H9 (cell line): ENCODE results near the gene UBP1. TPM values are rescaled to one million over a fixed set of nuclear protein-coding genes. Genes with fewer than 3 reads are reported as not detected.

ENCODE experiments used
- DNase-seq: peaks from one replicate; pipeline ENCODE4 v3.0.0-alpha.2; 2017
- H2AFZ ChIP-seq: one replicate; pipeline ENCODE4 v1.6.1; 2013; ENCODE audit warnings: mild to moderate bottlenecking, low read length, control low read depth, moderate library complexity
- H2AK5ac ChIP-seq: 2 replicates; pipeline ENCODE4 v1.6.1; 2013; ENCODE audit warnings: low read length, control low read depth, mixed read lengths; ENCODE audit not compliant: insufficient read length
- H2BK120ac ChIP-seq: one replicate; pipeline ENCODE4 v1.6.1; 2013; ENCODE audit warnings: low read depth, mild to moderate bottlenecking, low read length, control low read depth, inconsistent platforms; ENCODE audit not compliant: poor library complexity, severe bottlenecking
- H2BK12ac ChIP-seq: 2 replicates; pipeline ENCODE4 v1.6.1; 2013; ENCODE audit warnings: low read length, control low read depth, mixed read lengths, low read depth; ENCODE audit not compliant: insufficient read length
- H2BK15ac ChIP-seq: 2 replicates; pipeline ENCODE4 v1.6.1; 2013; ENCODE audit warnings: low read depth, low read length, control low read depth
- H2BK20ac ChIP-seq: one replicate; pipeline ENCODE4 v1.6.1; 2013; ENCODE audit warnings: low read depth, mild to moderate bottlenecking, low read length, control low read depth, inconsistent platforms; ENCODE audit not compliant: poor library complexity, severe bottlenecking
- H2BK5ac ChIP-seq: 2 replicates; pipeline ENCODE4 v1.6.1; 2013; ENCODE audit warnings: low read length, control low read depth, mixed read lengths; ENCODE audit not compliant: insufficient read length
- H3K14ac ChIP-seq: 2 replicates; pipeline ENCODE4 v1.6.1; 2013; ENCODE audit warnings: low read length, control low read depth; ENCODE audit not compliant: insufficient read depth
- H3K18ac ChIP-seq: 2 replicates; pipeline ENCODE4 v1.6.1; 2013; ENCODE audit warnings: low read depth, mild to moderate bottlenecking, mixed read lengths, low read length, control low read depth; ENCODE audit not compliant: insufficient read length
- H3K23ac ChIP-seq: 2 replicates; pipeline ENCODE4 v1.6.1; 2013; ENCODE audit warnings: low read length, control low read depth, mixed read lengths, low read depth; ENCODE audit not compliant: insufficient read length
- H3K23me2 ChIP-seq: 2 replicates; pipeline ENCODE4 v1.6.1; 2013; ENCODE audit warnings: low read depth, mild to moderate bottlenecking, mixed read lengths, low read length, control low read depth; ENCODE audit not compliant: insufficient read length, poor library complexity, severe bottlenecking
- H3K27ac ChIP-seq: 2 replicates; pipeline ENCODE4 v1.5.1; 2013; ENCODE audit warnings: low read length, control low read depth, mixed read lengths, low read depth; ENCODE audit not compliant: insufficient read length
- H3K27me3 ChIP-seq: 2 replicates; pipeline ENCODE4 v1.6.1; 2013; ENCODE audit warnings: low read length, control low read depth, inconsistent platforms; ENCODE audit not compliant: insufficient read depth
- H3K4ac ChIP-seq: 2 replicates; pipeline ENCODE4 v1.6.1; 2013; ENCODE audit warnings: low read depth, mild to moderate bottlenecking, control low read depth, inconsistent platforms, low read length, moderate library complexity
- H3K4me1 ChIP-seq: 2 replicates; pipeline ENCODE4 v1.6.1; 2013; ENCODE audit warnings: low read length, control low read depth, inconsistent platforms; ENCODE audit not compliant: insufficient read depth
- H3K4me2 ChIP-seq: 2 replicates; pipeline ENCODE4 v1.6.1; 2013; ENCODE audit warnings: low read length, control low read depth, mixed read lengths; ENCODE audit not compliant: insufficient read length, insufficient read depth
- H3K56ac ChIP-seq: 2 replicates; pipeline ENCODE4 v1.6.1; 2013; ENCODE audit warnings: low read depth, mild to moderate bottlenecking, mixed read lengths, low read length, control low read depth; ENCODE audit not compliant: insufficient read length
- H3K79me1 ChIP-seq: 2 replicates; pipeline ENCODE4 v1.6.1; 2013; ENCODE audit warnings: low read depth, mild to moderate bottlenecking, moderate library complexity, low read length, control low read depth, inconsistent platforms; ENCODE audit not compliant: insufficient read depth, poor library complexity, severe bottlenecking
- H3K79me2 ChIP-seq: 2 replicates; pipeline ENCODE4 v1.6.1; 2013; ENCODE audit warnings: low read length, control low read depth, inconsistent platforms; ENCODE audit not compliant: insufficient read depth
- H3K9ac ChIP-seq: 2 replicates; pipeline ENCODE4 v1.6.1; 2013; ENCODE audit warnings: low read length, control low read depth, mixed read lengths; ENCODE audit not compliant: insufficient read length; ENCODE audit errors: extremely low read depth
- H3K9me3 ChIP-seq: one replicate; pipeline ENCODE4 v1.6.1; 2013; ENCODE audit warnings: low read depth, low read length, inconsistent platforms; ENCODE audit not compliant: control insufficient read depth
- H3T11ph ChIP-seq: one replicate; pipeline ENCODE4 v1.6.1; 2013; ENCODE audit warnings: mild to moderate bottlenecking, low read length, control low read depth, inconsistent platforms
- H4K20me1 ChIP-seq: one replicate; pipeline ENCODE4 v1.6.1; 2013; ENCODE audit not compliant: control insufficient read depth, insufficient read length, insufficient read depth
- H4K5ac ChIP-seq: 2 replicates; pipeline ENCODE4 v1.6.1; 2013; ENCODE audit warnings: low read depth, mild to moderate bottlenecking, mixed read lengths, low read length, control low read depth; ENCODE audit not compliant: insufficient read length
- H4K8ac ChIP-seq: replicated peaks from 2 replicates; pipeline ENCODE4 v1.6.1; 2013; ENCODE audit warnings: low read length, control low read depth, mixed read lengths, low read depth; ENCODE audit not compliant: insufficient read length
- H4K91ac ChIP-seq: 2 replicates; pipeline ENCODE4 v1.6.1; 2013; ENCODE audit warnings: low read depth, mild to moderate bottlenecking, moderate library complexity, mixed read lengths, low read length, control low read depth; ENCODE audit not compliant: insufficient read length
- H3K27ac Mint-ChIP-seq, 3 experiments: 2 replicates in 2 of 3; 3 replicates in 1 of 3; pipeline ENCODE4 v1.8.0; 2020 to 2021; ENCODE audit warnings: mixed read lengths in 3 of 3, mild to moderate bottlenecking in 1 of 3, moderate library complexity in 1 of 3
- H3K27me3 Mint-ChIP-seq: 2 replicates; pipeline ENCODE4 v1.8.0; 2021; ENCODE audit warnings: low read depth, mild to moderate bottlenecking, moderate library complexity, mixed read lengths
- H3K36me3 Mint-ChIP-seq, 3 experiments: 2 replicates in 2 of 3; 3 replicates in 1 of 3; pipeline ENCODE4 v1.8.0; 2020 to 2021; ENCODE audit warnings: low read depth in 3 of 3, mixed read lengths in 3 of 3; ENCODE audit not compliant: insufficient read depth in 1 of 3
- H3K4me1 Mint-ChIP-seq, 2 experiments: 2 replicates each; pipeline ENCODE4 v1.8.0; 2020; ENCODE audit warnings: mixed read lengths in 2 of 2
- H3K4me3 Mint-ChIP-seq, 2 experiments: 2 replicates in 1 of 2; 3 replicates in 1 of 2; pipeline ENCODE4 v1.8.0; 2020 to 2021; ENCODE audit warnings: mild to moderate bottlenecking in 2 of 2, mixed read lengths in 2 of 2, moderate library complexity in 1 of 2
- H3K9me3 Mint-ChIP-seq, 2 experiments: 2 replicates in 1 of 2; 3 replicates in 1 of 2; pipeline ENCODE4 v1.8.0; 2020; ENCODE audit warnings: mild to moderate bottlenecking in 2 of 2, mixed read lengths in 2 of 2, moderate library complexity in 1 of 2
- CTCF ChIP-seq: fragments of 200-600 bp; sonication (generic); conservative IDR thresholded peaks from 3 replicates; pipeline ENCODE4 v1.8.0; 2021; ENCODE audit warnings: antibody characterized with exemption, mild to moderate bottlenecking
- WGBS: extraction: QIAGEN DNeasy Blood & Tissue Kit; methylation state at CpG from one replicate; pipeline ENCODE4 v1.1.7; 2013; ENCODE audit warnings: missing lambda C conversion rate, low lambda C conversion rate, mixed read lengths; ENCODE audit not compliant: insufficient read length; ENCODE audit errors: extremely low coverage; 5-methylcytosine and 5-hydroxymethylcytosine counted together
- total RNA-seq: library from RNA; stranded (reverse); gene quantifications from 2 replicates; pipeline ENCODE4 v1.2.1, GENCODE V29; 2021

The UBP1 gene
- total RNA-seq, 1 experiment from 2014 or later = 103 TPM

DNA sequence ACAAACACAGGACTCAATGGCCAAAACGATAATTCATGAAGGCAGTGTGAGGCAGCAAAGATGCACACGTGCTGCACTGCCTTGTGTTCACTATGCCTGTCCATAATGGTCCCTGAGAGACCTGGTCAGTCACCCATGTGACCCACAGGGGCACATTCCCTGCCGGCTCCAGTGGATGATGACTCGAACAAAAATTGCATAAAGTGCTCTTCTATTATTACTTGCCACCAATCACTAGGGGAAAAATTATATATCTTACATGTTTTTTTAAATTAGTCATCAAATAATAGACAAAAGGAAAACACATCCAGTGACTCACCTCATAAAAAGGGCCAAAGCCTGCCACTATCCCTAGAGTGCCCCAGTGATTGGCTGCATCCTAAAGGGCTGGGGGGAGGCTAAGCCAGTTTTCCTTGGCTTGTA lies 47.5 kb downstream of the UBP1 start:
- Histone ChIP-seq H3K27ac (no peak overlapping the region), H3K4me2 (no peak overlapping the region), H3K4me1 (peaks cover 2% of the 10 kb centered on the region; the same call in 1 of the 2 replicates), H3K27me3 (no peaks in the 10 kb centered on the region), H2BK5ac (no peak overlapping the region), H4K20me1 (no peaks in the 10 kb centered on the region), H3K4ac (no peak overlapping the region), H4K91ac (no peak overlapping the region), H3K9ac (no peak overlapping the region), H3K9me3 (no peaks in the 10 kb centered on the region), H2BK15ac (no peak overlapping the region), H3K23me2 (no peaks in the 10 kb centered on the region), H3K79me1 (no peaks in the 10 kb centered on the region), H3K18ac (no peak overlapping the region), H3K14ac (no peak overlapping the region), H3K56ac (no peak overlapping the region), H4K8ac (no peak overlapping the region), H4K5ac (no peak overlapping the region), H2AFZ (no peak overlapping the region), H3T11ph (no peak overlapping the region), H2AK5ac (no peak overlapping the region), H2BK20ac (no peak overlapping the region), H3K23ac (no peak overlapping the region), H2BK12ac (no peak overlapping the region), H2BK120ac (no peak overlapping the region), H3K79me2 (no peaks in the 10 kb centered on the region)
- Mint-ChIP-seq H3K4me3 (no peak overlapping the region), H3K36me3 (peaks cover 36 to 90% (median 87%) of the 10 kb centered on the region in 3 experiments; a peak in 6 of 7 replicates), H3K4me1 (peaks cover 10 to 11% of the 10 kb centered on the region in 2 experiments), H3K9me3 (no peaks in the 10 kb centered on the region), H3K27ac (no peak overlapping the region), H3K27me3 (no peaks in the 10 kb centered on the region)
- WGBS = no CpG with 5 or more reads among the region's 4 CpGs
- no peak for DNase-seq
- TF ChIP-seq CTCF = no peak
